ENCODE data around the gene TMEM260.
"Not testable (repeated sequence)": the region's sequence is repeated elsewhere in the genome, so short reads cannot be mapped to it uniquely, and the experiment has no call there.

Gene TMEM260

DNA sequence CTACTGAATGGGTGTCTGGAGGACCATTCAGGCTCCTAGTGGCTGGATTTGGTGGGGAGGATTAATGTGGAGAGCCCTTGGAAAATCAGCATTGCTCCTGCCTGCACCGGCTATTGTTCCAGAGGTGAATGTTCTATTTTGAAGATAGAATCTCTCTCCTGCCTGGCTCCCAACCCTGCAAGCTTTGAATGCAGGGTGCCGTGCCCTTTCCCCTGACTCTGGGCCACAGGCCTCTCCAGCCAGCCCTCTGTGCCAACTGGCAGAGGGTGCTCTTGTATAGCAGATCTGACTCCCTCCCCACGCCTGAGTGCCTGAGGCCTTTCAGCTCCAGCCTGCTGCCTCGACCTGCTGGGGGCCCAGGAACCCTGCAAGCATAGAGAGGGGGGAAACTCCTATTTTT is 106.8 kb downstream of the TMEM260 start:
- DNase-seq: no peak

DNA sequence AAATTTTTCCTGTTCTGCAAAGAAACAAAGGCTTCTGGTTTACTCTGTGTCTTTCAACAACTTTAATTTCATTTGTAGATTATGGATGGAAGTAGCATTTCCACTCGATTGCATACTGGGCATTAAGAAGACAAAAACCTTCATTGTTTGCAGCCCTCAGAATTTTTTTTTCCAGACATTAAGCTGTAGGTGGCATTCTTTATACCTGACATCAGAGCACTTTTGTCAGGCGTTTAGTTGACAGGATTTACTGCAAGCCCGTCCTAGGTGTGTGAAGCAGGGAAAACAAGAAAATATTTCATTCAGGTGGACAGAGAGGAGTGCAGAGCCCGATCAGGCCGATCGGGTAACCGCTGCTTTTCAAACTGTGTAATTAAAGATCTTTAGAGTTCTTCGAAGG is 107.5 kb downstream of the TMEM260 start:
- no peak for DNase-seq

DNA sequence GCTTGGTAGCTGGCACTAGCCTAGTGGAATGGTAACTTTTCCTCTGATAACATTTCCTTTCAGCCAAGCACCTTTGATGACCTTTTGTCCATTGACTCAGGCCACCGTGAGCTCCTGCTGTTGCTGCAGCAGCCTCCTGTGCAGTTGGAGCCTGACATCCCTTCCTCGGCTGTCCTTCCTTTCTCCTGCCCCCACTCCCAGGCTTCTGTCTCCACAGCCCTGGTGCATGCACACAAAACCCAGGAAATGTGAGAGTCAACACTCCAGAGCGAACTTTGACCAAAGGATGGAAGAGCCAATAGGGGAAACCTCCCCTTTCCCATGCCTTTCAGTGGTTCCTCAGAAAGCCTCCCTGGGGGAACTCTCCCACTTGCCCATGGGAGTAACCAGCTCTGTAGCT is 115.0 kb downstream of the TMEM260 start:
- no peak for DNase-seq

DNA sequence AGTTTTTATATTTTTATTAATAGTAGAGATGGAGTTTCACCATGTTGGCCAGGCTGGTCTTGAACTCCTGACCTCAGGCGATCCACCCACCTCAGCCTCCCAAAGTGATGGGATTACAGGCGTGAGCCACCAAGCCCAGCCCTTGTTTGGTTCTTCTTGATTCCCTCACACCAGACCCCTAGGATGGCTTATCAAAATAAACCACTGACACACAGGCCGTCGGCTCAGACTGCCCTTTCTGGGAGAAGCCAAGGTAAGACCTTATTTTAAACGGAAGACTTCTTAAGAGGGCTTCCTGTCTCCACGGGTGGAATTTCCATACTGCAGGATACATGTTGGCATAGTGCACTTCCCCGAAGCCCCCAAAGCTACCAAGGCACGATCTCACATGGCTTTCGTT is 115.6 kb downstream of the TMEM260 start:
- DNase-seq: not testable (repeated sequence)

All from stimulated activated CD8-positive, alpha-beta memory T cell treated with anti-CD3 and anti-CD28 coated beads, Interleukin-4, amount 100 ng/mL, for 48 hours (primary cell).